ENCODE results near the gene FHDC1.

GRCh38 chr4:152991398-152991797 is 55.3 kb downstream of the FHDC1 start:
- TF ChIP-seq CTCF (IDR thresholded peaks at IDR 0.05) (no peak), POLR2A (IDR thresholded peaks at IDR 0.05) (no peak), POLR2AphosphoS5 (IDR thresholded peaks at IDR 0.05) (no peak)
